Mucosa of descending colon (tissue), 3 donors: ENCODE results near the gene VOPP1. TPM values are rescaled to one million over a fixed set of nuclear protein-coding genes. Genes with fewer than 3 reads are reported as not detected.

Experiments
- ATAC-seq: fragments of 200-7000 bp; cut with Tn5 transposase; one replicate; pipeline ENCODE4 v1.9.1; 2020; ENCODE audit warnings: mild to moderate bottlenecking, moderate library complexity
- DNase-seq, 3 donors: peaks; one replicate each; pipeline ENCODE4 v3.0.0-alpha.2; 2020
- H3K36me3 ChIP-seq: fragments of 200-600 bp; one replicate; pipeline ENCODE4 v1.8.0; 2021; ENCODE audit warnings: low read depth, mild to moderate bottlenecking
- H3K4me1 ChIP-seq: fragments of 200-600 bp; one replicate; pipeline ENCODE4 v1.8.0; 2021; ENCODE audit warnings: low read depth, mild to moderate bottlenecking
- H3K4me3 ChIP-seq: fragments of 200-600 bp; one replicate; pipeline ENCODE4 v1.8.0; 2021; ENCODE audit warnings: mild to moderate bottlenecking
- H3K9me3 ChIP-seq: fragments of 200-600 bp; one replicate; pipeline ENCODE4 v1.8.0; 2021; ENCODE audit warnings: mild to moderate bottlenecking
- intact Hi-C, 2 donors: fragments of 100-400 bp; cut with DNase I in 1 of 2; cut with micrococcal nuclease in 1 of 2; formaldehyde crosslinking; loops; one replicate each; pipeline versions ENCODE4 v1.11.0 to v1.11.1; 2022; cut with DNase I, micrococcal nuclease
- total RNA-seq, 3 donors: library from RNA; stranded (reverse); fragmentation: NEBNext Ultra II Directional in 2 of 3; extraction: Animal tissue kit (Norgen Biotek cat#: 25700) in 2 of 3; gene quantifications; one replicate each; pipeline versions ENCODE4 v1.2.1 to v1.2.4, GENCODE V29; 2021 to 2023
- TF ChIP-seq, protein P1 (sequence below): fragments of 200-600 bp; IDR thresholded peaks from one replicate; pipeline ENCODE4 v1.8.0; 2022; ENCODE audit warnings: antibody characterized with exemption, mild to moderate bottlenecking
- donor health status: DM: no; HTN: no; CAD: no; lungs with moderate emphysema.
- donor health status: DM: no; HTN: no; CAD: no.
- donor health status: DM: no; HTN: yes; CAD: no.

The VOPP1 gene
- total RNA-seq, 3 donors from 2014 or later = 57.8 to 83.5 (median 75.2) TPM

DNA sequence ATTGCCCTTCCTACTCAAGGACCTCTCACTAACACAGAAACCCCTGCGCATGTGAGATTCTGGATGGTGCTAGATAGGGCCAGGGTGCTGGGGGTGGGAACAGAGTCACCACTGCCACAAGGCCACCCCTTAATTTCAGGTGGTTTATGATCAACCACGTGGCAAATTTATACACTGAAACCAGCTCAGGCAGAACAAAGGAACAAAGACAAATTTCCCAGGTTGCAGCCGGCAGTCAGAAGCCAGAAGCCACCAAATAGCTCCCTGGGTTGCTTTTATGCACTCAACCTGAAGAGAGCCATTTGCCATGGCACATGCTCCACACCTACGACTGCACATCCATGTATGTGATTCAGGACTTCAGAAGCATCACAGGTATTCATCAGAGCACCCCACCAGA, 2.5 kb downstream of the VOPP1 start:
- ATAC-seq (peak; percentile 1), DNase-seq (no peak)
- H3K9me3 ChIP-seq = no peaks in the 10 kb centered on the region
- no peak overlapping the region for H3K4me3 ChIP-seq
- intact Hi-C loops = no loop called here
- H3K4me1 ChIP-seq = peaks cover 47% of the 10 kb centered on the region
- TF ChIP-seq, protein P1, sequence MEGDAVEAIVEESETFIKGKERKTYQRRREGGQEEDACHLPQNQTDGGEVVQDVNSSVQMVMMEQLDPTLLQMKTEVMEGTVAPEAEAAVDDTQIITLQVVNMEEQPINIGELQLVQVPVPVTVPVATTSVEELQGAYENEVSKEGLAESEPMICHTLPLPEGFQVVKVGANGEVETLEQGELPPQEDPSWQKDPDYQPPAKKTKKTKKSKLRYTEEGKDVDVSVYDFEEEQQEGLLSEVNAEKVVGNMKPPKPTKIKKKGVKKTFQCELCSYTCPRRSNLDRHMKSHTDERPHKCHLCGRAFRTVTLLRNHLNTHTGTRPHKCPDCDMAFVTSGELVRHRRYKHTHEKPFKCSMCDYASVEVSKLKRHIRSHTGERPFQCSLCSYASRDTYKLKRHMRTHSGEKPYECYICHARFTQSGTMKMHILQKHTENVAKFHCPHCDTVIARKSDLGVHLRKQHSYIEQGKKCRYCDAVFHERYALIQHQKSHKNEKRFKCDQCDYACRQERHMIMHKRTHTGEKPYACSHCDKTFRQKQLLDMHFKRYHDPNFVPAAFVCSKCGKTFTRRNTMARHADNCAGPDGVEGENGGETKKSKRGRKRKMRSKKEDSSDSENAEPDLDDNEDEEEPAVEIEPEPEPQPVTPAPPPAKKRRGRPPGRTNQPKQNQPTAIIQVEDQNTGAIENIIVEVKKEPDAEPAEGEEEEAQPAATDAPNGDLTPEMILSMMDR = no peak
- H3K36me3 ChIP-seq = no peaks in the 10 kb centered on the region

DNA sequence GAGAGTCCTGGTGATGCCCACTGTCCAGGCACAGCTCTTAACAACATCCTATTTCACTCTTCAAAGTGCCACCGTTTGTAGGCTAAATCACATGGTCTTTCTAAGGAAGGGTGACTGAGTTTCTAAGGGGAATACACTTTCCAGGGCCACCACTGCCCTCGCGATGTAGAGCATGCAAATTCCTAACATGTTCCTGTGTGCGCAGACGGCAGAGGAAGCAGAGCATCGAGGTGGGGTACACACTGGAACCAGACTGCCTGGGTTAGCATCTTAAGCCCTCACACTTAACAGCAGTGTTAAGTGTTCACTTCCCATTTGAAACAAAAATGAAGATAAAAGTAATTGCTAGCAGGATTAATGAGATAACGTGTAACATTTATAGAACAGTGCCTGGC, 3.0 kb downstream of the VOPP1 start:
- intact Hi-C loops = no loop called here
- Histone ChIP-seq H3K4me3 (no peak overlapping the region), H3K9me3 (no peaks in the 10 kb centered on the region), H3K36me3 (no peaks in the 10 kb centered on the region), H3K4me1 (peaks cover 52% of the 10 kb centered on the region)
- no peak for ATAC-seq
- TF ChIP-seq, protein P1 = no peak
- no peak for DNase-seq

DNA sequence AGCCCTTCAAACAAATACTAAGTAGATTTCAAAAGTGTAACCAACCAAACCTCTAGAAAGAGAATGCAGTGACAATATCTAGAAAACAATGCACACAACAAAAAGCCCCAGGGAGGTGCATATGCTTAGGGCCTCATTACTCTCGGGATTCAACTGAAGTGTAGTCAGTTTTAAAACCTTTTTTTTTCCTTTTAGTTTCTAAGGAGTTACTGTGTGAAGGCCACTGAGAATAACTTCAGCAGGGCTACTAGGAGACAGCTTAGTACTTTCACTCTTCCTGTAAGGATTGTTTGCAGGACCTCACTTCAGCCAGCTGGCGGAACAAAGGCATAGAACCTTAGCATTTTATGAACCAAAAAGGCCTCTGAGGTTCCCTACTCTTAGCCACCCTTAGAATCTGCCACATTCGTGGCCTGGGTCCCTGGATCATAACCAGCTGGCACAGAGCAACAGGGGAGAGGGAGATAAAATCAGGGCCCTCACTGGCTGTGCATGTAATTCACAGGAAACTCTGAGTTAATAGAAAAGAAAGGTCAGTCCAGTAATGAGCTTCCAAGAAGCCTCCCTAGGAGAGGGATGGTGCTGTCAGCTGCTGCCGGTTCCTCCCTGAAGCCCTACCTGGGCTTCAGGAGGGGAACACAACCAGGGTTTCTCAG, 3.6 kb downstream of the VOPP1 start:
- Histone ChIP-seq H3K9me3 (no peaks in the 10 kb centered on the region), H3K4me1 (peaks cover 48% of the 10 kb centered on the region), H3K36me3 (no peaks in the 10 kb centered on the region), H3K4me3 (no peak overlapping the region)
- DNase-seq = no peak
- intact Hi-C loops = no loop called here
- ATAC-seq = no peak
- TF ChIP-seq, protein P1 = no peak

DNA sequence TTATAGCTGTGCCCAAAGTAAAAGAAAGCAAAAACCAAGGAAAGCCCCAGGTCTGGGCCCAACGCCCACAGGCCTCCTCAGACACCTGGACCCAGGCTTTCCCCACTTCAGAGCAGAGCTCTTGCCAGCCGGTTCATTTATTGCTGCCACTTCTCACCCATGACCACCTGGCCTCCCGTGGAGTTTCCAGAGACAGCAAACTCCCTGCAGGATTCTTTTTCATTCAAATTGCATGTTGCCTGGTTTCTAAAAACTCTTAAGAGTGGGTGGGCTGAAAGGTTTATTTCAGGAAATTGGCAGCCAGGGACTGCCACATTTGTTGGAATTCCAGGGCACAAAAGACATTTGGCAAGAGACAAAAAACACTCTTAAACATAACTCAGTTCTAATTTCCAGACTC, 4.7 kb downstream of the VOPP1 start:
- H3K4me3 ChIP-seq = no peak overlapping the region
- H3K9me3 ChIP-seq = no peaks in the 10 kb centered on the region
- no peak for DNase-seq
- ATAC-seq = no peak
- peaks cover 41% of the 10 kb centered on the region for H3K4me1 ChIP-seq
- intact Hi-C loops = no loop called here
- no peaks in the 10 kb centered on the region for H3K36me3 ChIP-seq
- TF ChIP-seq, protein P1 = no peak

DNA sequence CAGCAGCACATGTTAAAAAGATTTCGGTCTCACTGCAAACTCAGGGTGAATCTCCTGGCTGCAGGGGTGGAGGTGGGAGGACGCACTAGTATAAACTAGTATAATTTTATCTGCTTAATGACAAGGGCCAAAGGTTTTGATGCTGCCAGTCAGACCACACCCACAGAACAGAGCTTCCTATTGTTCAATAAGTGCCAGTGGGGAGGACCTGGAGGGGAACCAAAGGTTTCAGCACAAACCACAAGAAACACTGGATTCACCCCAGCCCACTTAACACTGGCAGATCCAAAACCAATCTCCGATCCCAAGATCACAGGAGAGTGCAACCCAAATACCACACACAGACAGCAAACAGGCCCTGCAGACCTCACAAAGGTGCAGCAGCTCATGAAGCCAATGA, 6.6 kb downstream of the VOPP1 start:
- DNase-seq = no peak

More for the DNA sequence above, 6.6 kb downstream of the VOPP1 start:
- Histone ChIP-seq H3K4me3 (no peak overlapping the region), H3K9me3 (no peaks in the 10 kb centered on the region), H3K4me1 (peaks cover 37% of the 10 kb centered on the region), H3K36me3 (no peaks in the 10 kb centered on the region)
- peak; percentile 57 for ATAC-seq
- TF ChIP-seq, protein P1 = no peak
- intact Hi-C loops = no loop called here
